Ishikawa (cell line): ENCODE measurements around the gene NSUN7.

Experiments
- CEBPB ChIP-seq: IDR thresholded peaks from 2 replicates; pipeline ENCODE4 v1.6.1; 2012
- CREB1 ChIP-seq: IDR thresholded peaks from 2 replicates; pipeline ENCODE4 v1.6.1; 2012; ENCODE audit warnings: low read depth
- EGR1 ChIP-seq: IDR thresholded peaks from 2 replicates; pipeline ENCODE4 v1.6.1; 2012
- EP300 ChIP-seq: IDR thresholded peaks from 2 replicates; pipeline ENCODE4 v1.6.1; 2012; ENCODE audit warnings: borderline replicate concordance
- FOXM1 ChIP-seq: IDR thresholded peaks from 2 replicates; pipeline ENCODE4 v1.6.1; 2012; ENCODE audit warnings: low read depth, borderline replicate concordance
- NFIC ChIP-seq: IDR thresholded peaks from 2 replicates; pipeline ENCODE4 v1.6.1; 2012
- RAD21 ChIP-seq: IDR thresholded peaks from 2 replicates; pipeline ENCODE4 v1.6.1; 2012; ENCODE audit warnings: low read depth
- TAF1 ChIP-seq: IDR thresholded peaks from 2 replicates; pipeline ENCODE4 v1.6.1; 2012; ENCODE audit warnings: low read depth, mild to moderate bottlenecking
- TCF12 ChIP-seq: IDR thresholded peaks from 2 replicates; pipeline ENCODE4 v1.6.1; 2012; ENCODE audit warnings: low read depth
- TEAD4 ChIP-seq: IDR thresholded peaks from 2 replicates; pipeline ENCODE4 v1.6.1; 2012
- YY1 ChIP-seq: IDR thresholded peaks from 2 replicates; pipeline ENCODE4 v1.6.1; 2012; ENCODE audit warnings: low read depth
- ZBTB7A ChIP-seq: IDR thresholded peaks from 2 replicates; pipeline ENCODE4 v1.6.1; 2012; ENCODE audit warnings: low read depth
- TF ChIP-seq, protein P1 (sequence below): IDR thresholded peaks from 2 replicates; pipeline ENCODE4 v1.6.1; 2012; ENCODE audit warnings: low read depth, mild to moderate bottlenecking
- TF ChIP-seq, protein P2 (sequence below): IDR thresholded peaks from 2 replicates; pipeline ENCODE4 v1.6.1; 2012
- TF ChIP-seq, protein P3 (sequence below): IDR thresholded peaks from 2 replicates; pipeline ENCODE4 v1.6.1; 2012

NSUN7 gene

DNA sequence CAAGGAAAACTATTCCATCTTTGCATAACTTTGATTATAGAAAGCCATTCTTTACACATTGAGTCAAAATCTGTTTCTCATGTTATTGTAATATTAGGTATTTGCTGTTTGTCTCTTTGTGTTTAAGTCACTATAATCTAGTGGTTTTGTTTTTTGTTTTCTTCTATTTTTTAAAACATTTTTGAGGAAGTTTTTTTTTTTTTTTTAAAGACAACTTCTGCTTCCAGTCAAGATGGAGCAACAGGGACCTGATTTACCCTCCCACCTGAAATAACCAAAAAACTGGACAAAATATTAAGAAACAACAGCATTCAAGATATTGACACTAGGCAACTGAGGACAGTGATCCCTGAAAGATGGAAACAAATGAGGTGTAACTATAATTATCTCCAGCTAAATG lies 18.4 kb upstream of the NSUN7 start:
- TF ChIP-seq, protein P1, sequence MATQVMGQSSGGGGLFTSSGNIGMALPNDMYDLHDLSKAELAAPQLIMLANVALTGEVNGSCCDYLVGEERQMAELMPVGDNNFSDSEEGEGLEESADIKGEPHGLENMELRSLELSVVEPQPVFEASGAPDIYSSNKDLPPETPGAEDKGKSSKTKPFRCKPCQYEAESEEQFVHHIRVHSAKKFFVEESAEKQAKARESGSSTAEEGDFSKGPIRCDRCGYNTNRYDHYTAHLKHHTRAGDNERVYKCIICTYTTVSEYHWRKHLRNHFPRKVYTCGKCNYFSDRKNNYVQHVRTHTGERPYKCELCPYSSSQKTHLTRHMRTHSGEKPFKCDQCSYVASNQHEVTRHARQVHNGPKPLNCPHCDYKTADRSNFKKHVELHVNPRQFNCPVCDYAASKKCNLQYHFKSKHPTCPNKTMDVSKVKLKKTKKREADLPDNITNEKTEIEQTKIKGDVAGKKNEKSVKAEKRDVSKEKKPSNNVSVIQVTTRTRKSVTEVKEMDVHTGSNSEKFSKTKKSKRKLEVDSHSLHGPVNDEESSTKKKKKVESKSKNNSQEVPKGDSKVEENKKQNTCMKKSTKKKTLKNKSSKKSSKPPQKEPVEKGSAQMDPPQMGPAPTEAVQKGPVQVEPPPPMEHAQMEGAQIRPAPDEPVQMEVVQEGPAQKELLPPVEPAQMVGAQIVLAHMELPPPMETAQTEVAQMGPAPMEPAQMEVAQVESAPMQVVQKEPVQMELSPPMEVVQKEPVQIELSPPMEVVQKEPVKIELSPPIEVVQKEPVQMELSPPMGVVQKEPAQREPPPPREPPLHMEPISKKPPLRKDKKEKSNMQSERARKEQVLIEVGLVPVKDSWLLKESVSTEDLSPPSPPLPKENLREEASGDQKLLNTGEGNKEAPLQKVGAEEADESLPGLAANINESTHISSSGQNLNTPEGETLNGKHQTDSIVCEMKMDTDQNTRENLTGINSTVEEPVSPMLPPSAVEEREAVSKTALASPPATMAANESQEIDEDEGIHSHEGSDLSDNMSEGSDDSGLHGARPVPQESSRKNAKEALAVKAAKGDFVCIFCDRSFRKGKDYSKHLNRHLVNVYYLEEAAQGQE: no peak
- TF ChIP-seq FOXM1 (no peak), TAF1 (no peak), TEAD4 (no peak), CREB1 (no peak), YY1 (no peak), TCF12 (no peak), CEBPB (no peak), ZBTB7A (no peak), EP300 (no peak), RAD21 (no peak), NFIC (no peak), EGR1 (no peak)
- TF ChIP-seq, protein P2, sequence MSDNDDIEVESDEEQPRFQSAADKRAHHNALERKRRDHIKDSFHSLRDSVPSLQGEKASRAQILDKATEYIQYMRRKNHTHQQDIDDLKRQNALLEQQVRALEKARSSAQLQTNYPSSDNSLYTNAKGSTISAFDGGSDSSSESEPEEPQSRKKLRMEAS: no peak
- TF ChIP-seq, protein P3, sequence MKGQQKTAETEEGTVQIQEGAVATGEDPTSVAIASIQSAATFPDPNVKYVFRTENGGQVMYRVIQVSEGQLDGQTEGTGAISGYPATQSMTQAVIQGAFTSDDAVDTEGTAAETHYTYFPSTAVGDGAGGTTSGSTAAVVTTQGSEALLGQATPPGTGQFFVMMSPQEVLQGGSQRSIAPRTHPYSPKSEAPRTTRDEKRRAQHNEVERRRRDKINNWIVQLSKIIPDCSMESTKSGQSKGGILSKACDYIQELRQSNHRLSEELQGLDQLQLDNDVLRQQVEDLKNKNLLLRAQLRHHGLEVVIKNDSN: no peak

DNA sequence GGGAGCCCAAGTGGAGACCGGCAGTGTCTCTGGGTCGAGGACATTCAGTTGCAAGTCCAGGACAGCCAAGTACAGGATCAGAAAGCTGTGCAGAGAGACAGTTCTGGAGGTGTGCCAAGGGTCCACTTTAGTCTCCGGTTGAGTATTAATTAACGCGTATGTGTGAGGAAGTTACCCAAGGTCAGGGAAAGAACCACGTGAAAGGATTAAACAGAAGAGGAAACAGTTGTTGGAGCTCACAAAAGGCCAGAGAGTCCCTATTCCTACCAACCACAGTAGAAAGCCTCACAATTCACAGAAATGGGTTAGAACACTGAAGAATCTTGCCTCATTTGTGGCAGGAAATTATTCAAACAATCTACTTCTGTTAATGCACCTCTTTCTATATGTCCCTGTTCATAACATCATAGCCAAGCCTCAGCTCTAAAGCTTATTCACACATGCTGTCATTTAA lies 17.9 kb upstream of the NSUN7 start:
- TF ChIP-seq EP300: no peak
- no peak for TF ChIP-seq FOXM1
- no peak for TF ChIP-seq ZBTB7A
- TF ChIP-seq CEBPB: no peak
- no peak for TF ChIP-seq NFIC
- no peak for TF ChIP-seq TAF1
- TF ChIP-seq EGR1: no peak
- TF ChIP-seq, protein P3: no peak
- no peak for TF ChIP-seq TCF12
- TF ChIP-seq, protein P2: no peak
- no peak for TF ChIP-seq RAD21
- no peak for TF ChIP-seq YY1
- TF ChIP-seq, protein P1: no peak
- no peak for TF ChIP-seq TEAD4
- TF ChIP-seq CREB1: no peak

DNA sequence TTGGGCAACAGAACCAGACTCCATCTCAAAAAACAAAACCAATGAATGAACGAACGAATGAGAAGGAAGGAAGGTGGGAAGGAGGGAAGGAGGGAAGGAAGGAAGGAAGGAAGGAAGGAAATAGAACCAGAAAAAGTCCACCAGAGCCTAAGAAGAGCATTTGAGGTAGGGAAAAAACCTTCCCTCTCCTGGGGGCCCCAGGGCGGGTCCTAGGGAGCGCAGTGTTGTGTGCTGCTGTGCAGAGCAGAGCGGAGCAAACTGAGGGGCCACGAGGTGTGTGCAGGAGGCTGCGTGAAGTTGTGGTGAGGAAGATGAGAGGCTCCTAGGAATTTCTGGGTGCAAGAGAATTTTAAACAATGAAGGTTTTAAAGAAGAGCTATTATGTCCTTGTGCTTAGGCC lies 16.0 kb upstream of the NSUN7 start:
- TF ChIP-seq, protein P2: no peak

DNA sequence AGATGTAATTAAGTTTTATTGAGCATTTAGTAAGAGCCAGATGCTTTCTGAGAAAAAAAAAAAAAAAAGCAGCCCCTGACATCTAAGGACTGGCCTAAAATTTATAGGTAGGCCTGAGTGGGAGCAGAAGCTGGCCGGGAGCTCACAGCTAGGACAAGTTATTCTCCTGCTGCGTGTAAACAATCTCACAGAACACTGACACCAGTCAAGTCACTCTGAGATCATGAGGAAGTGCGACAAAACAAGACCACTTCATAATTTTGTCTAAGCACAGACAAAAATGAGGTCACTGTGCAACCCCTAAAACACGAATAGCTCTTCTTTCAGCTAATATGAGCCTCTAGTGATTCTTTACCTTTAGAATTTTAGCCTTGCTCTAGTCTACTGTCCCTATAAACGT lies 15.3 kb upstream of the NSUN7 start:
- TF ChIP-seq NFIC: no peak
- TF ChIP-seq RAD21: no peak
- no peak for TF ChIP-seq EP300
- TF ChIP-seq YY1: no peak
- TF ChIP-seq EGR1: no peak
- TF ChIP-seq, protein P2: no peak
- TF ChIP-seq CEBPB: no peak
- TF ChIP-seq TEAD4: no peak
- TF ChIP-seq, protein P1: no peak
- no peak for TF ChIP-seq ZBTB7A
- TF ChIP-seq, protein P3: no peak
- no peak for TF ChIP-seq TAF1
